Tibial artery (tissue), 4 donors: ENCODE measurements around the gene RAP2A.

ENCODE experiments used
- DNase-seq, 2 donors: peaks; one replicate each; pipeline ENCODE4 v3.0.0-alpha.2; 2019
- H3K27ac ChIP-seq, 2 donors: fragments of 200-600 bp; sonication (generic) in 1 of 2; 1 replicate in 1 of 2; 2 replicates in 1 of 2; pipeline ENCODE4 v1.5.1; 2018 to 2019; ENCODE audit warnings: mild to moderate bottlenecking in 1 of 2
- H3K27me3 ChIP-seq, 2 donors: fragments of 200-600 bp; sonication (generic) in 1 of 2; one replicate each; pipeline versions ENCODE4 v1.5.1 to v1.6.0; 2016 to 2019
- H3K36me3 ChIP-seq, 3 donors: fragments of 200-600 bp; sonication (generic) in 2 of 3; one replicate each; pipeline ENCODE4 v1.5.1; 2016 to 2019; ENCODE audit warnings: mild to moderate bottlenecking in 2 of 3
- H3K4me1 ChIP-seq, 4 donors: fragments of 200-600 bp; sonication (generic) in 2 of 4; 1 replicate in 3 of 4; 2 replicates in 1 of 4; pipeline ENCODE4 v1.5.1; 2016 to 2019
- H3K4me3 ChIP-seq, 2 donors: fragments of 200-600 bp; sonication (generic) in 1 of 2; 1 replicate in 1 of 2; 2 replicates in 1 of 2; pipeline ENCODE4 v1.5.1; 2018 to 2019; ENCODE audit warnings: mild to moderate bottlenecking in 2 of 2
- H3K9me3 ChIP-seq, 3 donors: fragments of 200-600 bp; sonication (generic) in 1 of 3; one replicate each; pipeline ENCODE4 v1.5.1; 2016 to 2019
- intact Hi-C: fragments of 100-400 bp; cut with DNase I; formaldehyde crosslinking; loops from one replicate; pipeline ENCODE4 v1.15.0; 2023; ENCODE audit warnings: low total_unique reads
- TF ChIP-seq, protein P1 (sequence below), 2 experiments: fragments of 200-600 bp in 1 of 2; fragments of 450-650 bp in 1 of 2; IDR thresholded peaks; one replicate each; pipeline ENCODE4 v1.5.1; 2017 to 2019; ENCODE audit warnings: antibody characterized with exemption in 2 of 2, mild to moderate bottlenecking in 1 of 2, moderate library complexity in 1 of 2

Gene RAP2A

DNA sequence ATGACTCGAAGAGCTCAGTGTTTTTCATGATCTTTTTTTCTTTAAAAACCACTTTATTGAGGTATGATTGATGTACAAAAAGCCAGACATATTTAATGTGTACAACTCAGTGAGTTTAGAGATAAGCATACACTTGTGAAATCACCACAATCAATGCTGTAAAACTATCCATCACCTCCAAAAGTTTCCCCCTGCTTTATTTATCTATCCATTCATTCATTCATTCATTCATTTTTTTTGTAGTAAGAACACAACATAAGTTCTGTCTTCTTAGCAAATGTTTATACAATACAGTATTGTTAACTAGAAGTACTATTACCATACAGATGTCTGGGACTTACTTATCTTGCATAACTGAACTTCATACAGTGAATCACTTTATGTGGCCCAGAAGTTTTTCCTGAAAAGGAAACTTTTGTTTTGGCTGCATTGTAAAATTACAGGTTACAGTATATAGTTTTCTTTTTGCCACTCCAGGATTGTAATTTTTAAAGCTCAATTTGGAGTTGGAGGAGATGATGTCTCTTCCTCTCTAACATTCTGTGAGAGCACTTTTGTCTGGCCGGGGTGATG, 6.7 kb downstream of the RAP2A start:
- no peaks in the 10 kb centered on the region for H3K9me3 ChIP-seq
- no peak for DNase-seq
- peaks cover 0 to 39% (median 2%) of the 10 kb centered on the region in 4 donors for H3K4me1 ChIP-seq
- H3K4me3 ChIP-seq, result no peak overlapping the region
- TF ChIP-seq, protein P1, sequence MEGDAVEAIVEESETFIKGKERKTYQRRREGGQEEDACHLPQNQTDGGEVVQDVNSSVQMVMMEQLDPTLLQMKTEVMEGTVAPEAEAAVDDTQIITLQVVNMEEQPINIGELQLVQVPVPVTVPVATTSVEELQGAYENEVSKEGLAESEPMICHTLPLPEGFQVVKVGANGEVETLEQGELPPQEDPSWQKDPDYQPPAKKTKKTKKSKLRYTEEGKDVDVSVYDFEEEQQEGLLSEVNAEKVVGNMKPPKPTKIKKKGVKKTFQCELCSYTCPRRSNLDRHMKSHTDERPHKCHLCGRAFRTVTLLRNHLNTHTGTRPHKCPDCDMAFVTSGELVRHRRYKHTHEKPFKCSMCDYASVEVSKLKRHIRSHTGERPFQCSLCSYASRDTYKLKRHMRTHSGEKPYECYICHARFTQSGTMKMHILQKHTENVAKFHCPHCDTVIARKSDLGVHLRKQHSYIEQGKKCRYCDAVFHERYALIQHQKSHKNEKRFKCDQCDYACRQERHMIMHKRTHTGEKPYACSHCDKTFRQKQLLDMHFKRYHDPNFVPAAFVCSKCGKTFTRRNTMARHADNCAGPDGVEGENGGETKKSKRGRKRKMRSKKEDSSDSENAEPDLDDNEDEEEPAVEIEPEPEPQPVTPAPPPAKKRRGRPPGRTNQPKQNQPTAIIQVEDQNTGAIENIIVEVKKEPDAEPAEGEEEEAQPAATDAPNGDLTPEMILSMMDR (IDR thresholded peaks at IDR 0.05), result no peak
- intact Hi-C loops, result no loop called here
- H3K36me3 ChIP-seq, result no peaks in the 10 kb centered on the region
- H3K27ac ChIP-seq, result no peak overlapping the region
- no peaks in the 10 kb centered on the region for H3K27me3 ChIP-seq

DNA sequence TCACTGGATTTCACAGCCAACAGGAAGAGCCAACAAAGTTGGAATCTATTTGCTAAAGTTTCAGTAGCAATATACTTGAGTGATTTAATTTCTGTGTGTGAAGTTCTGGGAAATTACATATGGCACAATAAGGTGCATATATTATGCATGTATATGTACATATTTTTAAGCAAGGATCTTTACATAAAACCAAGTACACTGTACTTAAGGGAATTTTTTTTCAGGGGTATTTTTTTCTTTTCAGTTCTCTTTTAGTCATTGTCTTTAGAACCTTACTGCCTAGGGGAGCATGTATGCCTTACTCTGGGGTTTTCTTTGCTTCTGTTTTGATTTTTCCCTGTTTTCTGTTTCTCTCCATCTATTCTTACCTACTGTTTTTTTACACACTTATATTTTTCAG, 7.4 kb downstream of the RAP2A start:
- Histone ChIP-seq H3K27me3 (no peaks in the 10 kb centered on the region), H3K36me3 (no peaks in the 10 kb centered on the region), H3K4me1 (peaks cover 0 to 32% (median 2%) of the 10 kb centered on the region in 4 donors), H3K4me3 (no peak overlapping the region), H3K9me3 (no peaks in the 10 kb centered on the region), H3K27ac (no peak overlapping the region)
- intact Hi-C loops, result no loop called here
- TF ChIP-seq, protein P1 (IDR thresholded peaks at IDR 0.05), result no peak
- DNase-seq, result no peak

DNA sequence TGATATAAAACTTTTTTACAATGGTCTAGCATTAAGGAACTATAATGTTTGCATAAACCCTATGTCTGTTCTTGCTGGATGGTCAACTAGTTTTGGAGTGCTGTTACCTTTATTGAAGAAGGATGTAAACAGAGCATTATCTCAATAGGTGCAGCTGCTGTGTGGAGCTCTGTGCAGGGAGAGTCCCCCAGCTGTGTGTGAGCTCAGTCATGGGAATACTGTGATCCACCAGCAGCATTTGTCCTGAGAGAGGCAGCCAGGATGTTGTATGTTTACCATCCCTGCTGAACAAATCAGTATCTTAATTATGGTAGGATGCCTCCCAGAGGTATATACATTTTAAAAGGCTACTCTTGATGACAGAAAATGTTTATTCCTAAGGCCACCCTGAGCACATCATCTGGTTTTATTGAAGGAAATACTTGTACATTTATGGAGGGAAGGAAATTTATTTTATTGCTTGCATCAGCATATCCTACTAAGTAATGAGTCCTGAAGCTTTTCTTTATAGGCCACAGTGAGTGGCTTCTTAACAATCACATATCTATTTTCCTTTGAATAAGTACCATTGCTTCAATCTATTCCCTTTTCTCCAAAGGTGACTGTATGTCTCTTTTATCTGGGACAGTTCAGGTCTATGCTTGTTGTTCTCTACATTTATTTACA, 11.7 kb downstream of the RAP2A start:
- H3K36me3 ChIP-seq, result no peaks in the 10 kb centered on the region
- intact Hi-C loops, result no loop called here
- H3K9me3 ChIP-seq, result no peaks in the 10 kb centered on the region
- H3K4me1 ChIP-seq, result peaks cover 0 to 2% (median 0%) of the 10 kb centered on the region in 4 donors
- TF ChIP-seq, protein P1 (IDR thresholded peaks at IDR 0.05), result no peak
- H3K27me3 ChIP-seq, result no peaks in the 10 kb centered on the region
- no peak overlapping the region for H3K4me3 ChIP-seq
- no peak for DNase-seq
- H3K27ac ChIP-seq, result no peak overlapping the region

DNA sequence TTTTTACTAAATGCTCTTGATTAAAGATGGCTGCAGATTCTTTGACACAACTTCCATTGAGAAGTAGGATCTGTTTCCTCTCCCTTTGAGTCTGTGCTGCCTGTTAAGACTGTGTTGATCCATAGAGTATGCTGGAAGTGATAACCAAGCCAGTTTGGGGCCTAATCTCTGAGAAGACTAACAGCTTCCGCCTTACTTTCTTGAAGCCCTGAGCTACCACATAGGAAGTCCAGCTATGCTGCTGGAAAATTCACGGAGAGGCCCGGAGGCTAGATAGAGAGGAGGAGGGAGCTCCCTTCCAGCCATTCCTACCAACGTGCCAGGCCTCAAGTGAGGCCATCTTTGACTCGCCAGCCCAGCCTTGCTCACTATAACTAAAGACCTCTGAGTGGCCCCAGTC, 12.5 kb downstream of the RAP2A start:
- TF ChIP-seq, protein P1 (IDR thresholded peaks at IDR 0.05), result no peak
- Histone ChIP-seq H3K4me3 (no peak overlapping the region), H3K36me3 (peaks cover 0 to 3% (median 0%) of the 10 kb centered on the region in 3 donors), H3K9me3 (no peaks in the 10 kb centered on the region), H3K27ac (no peak overlapping the region), H3K4me1 (peaks cover 0 to 2% (median 0%) of the 10 kb centered on the region in 4 donors), H3K27me3 (no peaks in the 10 kb centered on the region)
- intact Hi-C loops, result no loop called here
- DNase-seq, result no peak

DNA sequence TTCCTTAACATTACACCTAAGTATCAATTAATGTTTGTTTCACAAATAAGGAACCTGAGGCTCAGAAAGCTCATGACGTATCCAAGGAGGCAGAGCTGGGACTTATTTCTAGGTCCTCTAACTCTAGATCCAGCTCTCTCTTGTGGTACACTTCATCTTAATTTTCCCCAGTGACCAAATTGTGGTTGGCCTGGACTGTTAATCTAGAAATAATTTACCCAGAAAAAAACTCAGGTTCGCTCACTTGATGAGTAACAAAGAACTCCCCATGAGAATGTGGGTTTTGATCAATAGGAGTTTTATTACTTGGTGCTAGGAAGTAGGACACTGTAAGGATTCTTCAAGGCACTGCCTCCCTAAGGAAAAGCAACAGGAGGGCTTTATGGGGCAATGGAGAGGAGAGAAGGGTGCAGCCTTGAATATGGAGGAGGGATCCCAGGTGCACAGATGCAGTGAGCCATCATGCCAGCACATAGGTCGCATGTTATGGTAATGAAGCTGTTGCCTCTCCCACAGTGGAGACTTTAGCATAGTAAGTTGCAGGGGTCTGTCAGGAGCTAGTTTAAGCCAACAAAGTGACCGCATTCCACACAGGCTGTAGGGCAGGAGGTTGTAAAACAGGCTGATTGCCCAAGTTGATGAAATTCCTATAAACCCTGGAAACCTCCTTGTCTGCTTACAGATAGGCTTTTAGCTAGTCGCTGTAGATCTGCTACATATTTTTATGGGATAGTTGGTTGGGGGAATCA, 14.7 kb downstream of the RAP2A start:
- H3K9me3 ChIP-seq, result no peaks in the 10 kb centered on the region
- intact Hi-C loops, result no loop called here
- H3K4me3 ChIP-seq, result no peak overlapping the region
- TF ChIP-seq, protein P1 (IDR thresholded peaks at IDR 0.05), result no peak
- H3K27me3 ChIP-seq, result no peaks in the 10 kb centered on the region
- peaks cover 0 to 3% (median 0%) of the 10 kb centered on the region in 3 donors for H3K36me3 ChIP-seq
- peaks cover 0 to 2% (median 0%) of the 10 kb centered on the region in 4 donors for H3K4me1 ChIP-seq
- DNase-seq, result no peak
- H3K27ac ChIP-seq, result no peak overlapping the region
